ENCODE results near the gene ATP6V1A. TPM values are rescaled to one million over a fixed set of nuclear protein-coding genes. Genes with fewer than 3 reads are reported as not detected.

Gene ATP6V1A
- total RNA-seq, 2 experiments from 2014 or later, result 41.7 to 42.4 TPM

DNA sequence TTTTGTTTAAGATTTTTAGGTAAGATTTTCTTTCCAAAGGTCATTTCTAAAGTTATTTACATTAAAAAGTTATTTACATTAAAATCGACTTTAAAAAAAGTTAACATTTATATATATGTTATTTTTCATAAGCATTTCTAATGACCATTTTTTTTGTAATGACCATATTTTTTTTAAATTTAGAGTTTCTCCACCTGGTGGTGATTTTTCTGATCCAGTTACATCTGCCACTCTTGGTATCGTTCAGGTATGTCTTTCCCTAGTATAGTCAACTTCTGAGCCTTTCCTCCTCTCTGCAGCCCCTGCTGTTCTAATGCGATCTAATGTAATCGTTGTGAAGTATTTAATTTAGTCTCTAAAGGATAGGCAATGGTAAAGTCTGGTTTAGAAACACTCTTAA is 48.9 kb downstream of the ATP6V1A start:
- peaks cover 20% of the 10 kb centered on the region for H3K36me3 Mint-ChIP-seq (ENCODE audit: low read depth)
- POLR2A ChIA-PET, result interaction anchor here (0.6 kb wide), 1 partner anchor 72 kb away, joined by 3 read pairs; no protein-coding TSS in a partner anchor
- H3K4me1 Mint-ChIP-seq, result no peaks in the 10 kb centered on the region
- CTCF ChIA-PET, result no interaction called here
- H3K9me3 Mint-ChIP-seq, result no peaks in the 10 kb centered on the region
- H3K27ac Mint-ChIP-seq, result no peak overlapping the region
- no peak for DNase-seq
- H3K4me3 Mint-ChIP-seq, result no peak overlapping the region
- H3K27me3 Mint-ChIP-seq, result no peaks in the 10 kb centered on the region

DNA sequence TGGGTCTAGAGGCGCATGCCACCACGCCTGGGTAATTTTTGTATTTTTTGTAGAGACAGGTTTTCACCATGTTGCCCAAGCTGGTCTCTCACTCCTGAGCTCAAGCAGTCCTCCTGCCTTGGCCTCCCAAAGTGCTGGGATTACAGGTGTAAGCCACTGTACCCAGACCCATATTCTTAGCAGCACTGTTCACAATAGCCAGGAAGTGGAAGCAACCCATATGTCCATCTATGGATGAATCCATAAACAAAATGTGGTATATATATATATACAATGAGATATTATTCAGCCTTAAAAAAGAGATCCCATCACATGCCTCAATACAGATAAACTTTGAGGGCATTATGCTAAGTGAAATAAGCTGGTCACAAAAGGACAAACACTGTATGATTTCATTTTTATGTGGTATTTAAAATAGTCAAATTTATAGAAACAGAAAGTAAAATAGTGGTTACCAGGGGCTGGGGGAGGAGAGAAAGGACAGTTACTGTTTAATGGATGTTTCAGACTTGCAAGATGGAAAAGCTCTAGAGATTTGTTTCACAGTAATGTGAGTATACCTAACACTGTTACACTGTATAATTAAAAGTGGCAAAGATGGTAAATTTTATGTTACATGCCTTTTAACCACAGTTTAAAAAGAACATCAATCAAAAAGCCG is 56.1 kb downstream of the ATP6V1A start:
- Mint-ChIP-seq H3K4me1 (peaks cover 3% of the 10 kb centered on the region), H3K9me3 (no peaks in the 10 kb centered on the region), H3K4me3 (no peak overlapping the region), H3K36me3 (ENCODE audit: low read depth) (peaks cover 35% of the 10 kb centered on the region), H3K27me3 (no peaks in the 10 kb centered on the region), H3K27ac (no peak overlapping the region)
- DNase-seq, result no peak
- ChIA-PET CTCF (interaction anchor here (1.0 to 1.1 kb wide), 2 partner anchors 34 to 42 kb away, joined by 3 to 4 read pairs; no protein-coding TSS in a partner anchor), POLR2A (no interaction called here)

DNA sequence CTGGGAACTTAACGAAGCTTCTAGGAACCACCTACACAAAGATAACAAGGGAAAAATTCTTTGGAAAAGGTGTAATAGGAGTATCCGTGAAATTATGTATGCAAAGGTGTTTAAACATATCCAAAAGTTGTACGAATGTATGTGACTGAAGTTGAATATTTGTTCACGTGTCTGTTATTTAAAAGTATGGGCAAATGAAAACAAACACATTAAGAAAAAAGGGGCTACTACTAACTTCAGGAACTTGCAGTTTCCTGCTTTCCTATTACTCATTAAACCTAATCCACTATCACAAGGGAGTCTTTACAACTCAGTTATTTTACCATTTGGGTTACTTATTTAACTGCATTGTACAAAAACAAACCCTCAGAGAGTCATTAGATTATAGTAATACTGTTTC is 57.8 kb downstream of the ATP6V1A start:
- ChIA-PET POLR2A (no interaction called here), CTCF (no interaction called here)
- H3K4me3 Mint-ChIP-seq, result no peak overlapping the region
- H3K36me3 Mint-ChIP-seq (ENCODE audit: low read depth), result peaks cover 28% of the 10 kb centered on the region
- DNase-seq, result no peak
- H3K27me3 Mint-ChIP-seq, result no peaks in the 10 kb centered on the region
- H3K27ac Mint-ChIP-seq, result no peak overlapping the region
- H3K4me1 Mint-ChIP-seq, result peaks cover 3% of the 10 kb centered on the region
- H3K9me3 Mint-ChIP-seq, result no peaks in the 10 kb centered on the region

DNA sequence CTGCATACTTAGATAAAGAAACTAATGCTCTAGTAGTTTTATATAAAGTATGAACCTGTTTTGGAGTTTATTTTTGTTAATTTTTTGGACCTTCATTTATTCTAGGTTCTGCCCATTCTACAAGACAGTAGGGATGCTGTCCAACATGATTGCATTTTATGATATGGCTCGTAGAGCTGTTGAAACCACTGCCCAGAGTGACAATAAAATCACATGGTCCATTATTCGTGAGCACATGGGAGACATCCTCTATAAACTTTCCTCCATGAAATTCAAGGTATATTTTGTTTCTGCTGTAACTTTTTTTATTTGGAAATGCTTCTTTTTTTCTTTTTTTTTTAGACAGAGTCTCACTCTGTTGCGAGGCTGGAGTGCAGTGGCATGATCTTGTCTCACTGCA is 58.4 kb downstream of the ATP6V1A start:
- CTCF ChIA-PET, result no interaction called here
- no peaks in the 10 kb centered on the region for H3K9me3 Mint-ChIP-seq
- no peaks in the 10 kb centered on the region for H3K27me3 Mint-ChIP-seq
- H3K36me3 Mint-ChIP-seq (ENCODE audit: low read depth), result peaks cover 27% of the 10 kb centered on the region
- POLR2A ChIA-PET, result no interaction called here
- no peak overlapping the region for H3K27ac Mint-ChIP-seq
- H3K4me1 Mint-ChIP-seq, result peaks cover 3% of the 10 kb centered on the region
- H3K4me3 Mint-ChIP-seq, result no peak overlapping the region
- DNase-seq, result no peak

DNA sequence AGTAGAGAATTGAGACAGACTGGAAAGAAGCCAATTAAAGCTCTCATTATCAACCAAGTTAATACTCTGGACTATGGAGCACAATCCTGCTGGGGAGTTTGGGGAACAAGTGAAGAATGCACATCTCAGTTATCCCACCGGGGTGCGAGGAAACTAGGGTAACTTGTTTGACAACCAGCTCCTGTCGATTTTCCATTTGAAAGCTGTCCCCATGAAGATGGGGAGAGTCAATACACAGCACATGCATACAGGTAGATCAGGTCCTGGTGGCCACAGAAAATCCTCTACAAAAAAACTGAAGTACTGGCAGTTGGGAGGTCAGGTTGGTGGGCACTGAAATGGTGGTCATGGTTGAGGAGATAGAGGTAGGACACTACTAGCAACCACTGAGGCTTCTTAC is 66.0 kb downstream of the ATP6V1A start:
- CTCF ChIA-PET, result no interaction called here
- POLR2A ChIA-PET, result interaction anchor here (0.9 kb wide), 1 partner anchor 66 kb away, joined by 5 read pairs; the partner anchor contains the start of gene ATP6V1A
- no peak overlapping the region for H3K27ac Mint-ChIP-seq
- no peak for DNase-seq
- no peaks in the 10 kb centered on the region for H3K4me1 Mint-ChIP-seq
- no peaks in the 10 kb centered on the region for H3K9me3 Mint-ChIP-seq
- no peak overlapping the region for H3K4me3 Mint-ChIP-seq
- H3K27me3 Mint-ChIP-seq, result no peaks in the 10 kb centered on the region
- H3K36me3 Mint-ChIP-seq (ENCODE audit: low read depth), result peaks cover 15% of the 10 kb centered on the region

DNA sequence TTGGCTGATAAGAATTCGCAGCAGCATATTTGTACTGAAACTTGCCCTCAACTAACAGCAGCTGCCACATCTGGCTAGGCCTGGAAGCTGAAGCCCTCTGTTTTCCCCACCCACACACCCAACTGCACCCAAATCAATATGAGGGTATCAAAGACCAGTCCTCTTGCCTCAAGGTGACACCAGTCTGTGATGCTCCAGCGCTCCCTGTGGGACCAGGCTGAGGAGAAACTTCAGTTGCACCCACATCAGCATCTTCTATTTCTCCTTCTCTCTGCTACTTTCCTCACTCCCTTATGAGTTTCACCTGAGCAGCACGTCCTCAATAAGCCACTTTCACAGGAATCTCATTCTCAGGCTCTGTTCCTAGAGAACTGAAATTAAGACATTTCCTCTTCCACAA is 73.0 kb downstream of the ATP6V1A start:
- no peak for DNase-seq
- no peak overlapping the region for H3K4me3 Mint-ChIP-seq
- H3K27ac Mint-ChIP-seq, result no peak overlapping the region
- CTCF ChIA-PET, result no interaction called here
- H3K36me3 Mint-ChIP-seq (ENCODE audit: low read depth), result no peaks in the 10 kb centered on the region
- POLR2A ChIA-PET, result no interaction called here
- no peaks in the 10 kb centered on the region for H3K4me1 Mint-ChIP-seq
- H3K9me3 Mint-ChIP-seq, result no peaks in the 10 kb centered on the region
- no peaks in the 10 kb centered on the region for H3K27me3 Mint-ChIP-seq

DNA sequence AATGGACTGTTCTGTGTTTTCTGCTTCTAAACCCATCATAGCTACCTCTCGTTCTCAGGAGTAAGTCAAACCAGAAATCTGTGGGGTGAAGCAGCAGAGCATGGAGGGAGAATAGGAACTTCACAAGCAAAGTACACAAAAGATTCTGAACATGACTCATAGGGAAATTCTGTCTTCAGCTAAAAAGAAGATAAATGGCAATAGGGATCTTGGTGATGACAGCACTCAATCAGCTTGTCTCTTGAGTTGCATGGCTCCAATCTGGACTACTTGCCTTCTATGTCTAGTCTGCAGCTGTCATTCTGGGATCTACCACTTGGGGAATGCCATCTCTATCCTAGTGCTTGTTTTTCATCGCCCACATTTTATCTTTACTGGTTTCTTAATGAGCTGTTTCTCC is 78.3 kb downstream of the ATP6V1A start:
- POLR2A ChIA-PET, result no interaction called here
- peaks cover 4% of the 10 kb centered on the region for H3K9me3 Mint-ChIP-seq
- CTCF ChIA-PET, result interaction anchor here (2.4 kb wide), 1 partner anchor 19 kb away, joined by 12 read pairs; no protein-coding TSS in a partner anchor
- no peaks in the 10 kb centered on the region for H3K36me3 Mint-ChIP-seq (ENCODE audit: low read depth)
- H3K4me1 Mint-ChIP-seq, result peaks cover 3% of the 10 kb centered on the region
- DNase-seq, result no peak
- no peak overlapping the region for H3K27ac Mint-ChIP-seq
- no peaks in the 10 kb centered on the region for H3K27me3 Mint-ChIP-seq
- H3K4me3 Mint-ChIP-seq, result no peak overlapping the region

DNA sequence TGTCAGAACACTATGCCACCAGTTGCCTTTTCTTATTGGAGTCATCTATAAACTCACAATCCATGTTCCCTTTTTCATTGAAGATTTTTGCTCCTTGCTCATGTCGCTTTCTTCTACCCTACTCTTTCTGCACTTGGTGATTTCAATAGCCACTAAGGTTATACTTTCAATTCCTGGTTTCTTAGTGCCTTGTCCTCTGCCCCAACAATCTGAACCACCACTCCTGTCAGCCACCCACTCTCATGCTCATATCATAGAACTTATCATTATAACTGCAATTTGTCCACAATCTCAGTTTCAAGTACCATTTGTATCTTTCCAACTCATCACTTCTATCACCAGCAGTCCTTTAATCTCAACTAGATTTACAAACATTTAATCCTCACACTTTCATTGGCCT is 81.8 kb downstream of the ATP6V1A start:
- ChIA-PET CTCF (no interaction called here), POLR2A (no interaction called here)
- Mint-ChIP-seq H3K36me3 (ENCODE audit: low read depth) (peaks cover 3% of the 10 kb centered on the region), H3K9me3 (peaks cover 11% of the 10 kb centered on the region), H3K4me3 (no peak overlapping the region), H3K4me1 (peaks cover 18% of the 10 kb centered on the region), H3K27ac (no peak overlapping the region), H3K27me3 (no peaks in the 10 kb centered on the region)
- no peak for DNase-seq

DNA sequence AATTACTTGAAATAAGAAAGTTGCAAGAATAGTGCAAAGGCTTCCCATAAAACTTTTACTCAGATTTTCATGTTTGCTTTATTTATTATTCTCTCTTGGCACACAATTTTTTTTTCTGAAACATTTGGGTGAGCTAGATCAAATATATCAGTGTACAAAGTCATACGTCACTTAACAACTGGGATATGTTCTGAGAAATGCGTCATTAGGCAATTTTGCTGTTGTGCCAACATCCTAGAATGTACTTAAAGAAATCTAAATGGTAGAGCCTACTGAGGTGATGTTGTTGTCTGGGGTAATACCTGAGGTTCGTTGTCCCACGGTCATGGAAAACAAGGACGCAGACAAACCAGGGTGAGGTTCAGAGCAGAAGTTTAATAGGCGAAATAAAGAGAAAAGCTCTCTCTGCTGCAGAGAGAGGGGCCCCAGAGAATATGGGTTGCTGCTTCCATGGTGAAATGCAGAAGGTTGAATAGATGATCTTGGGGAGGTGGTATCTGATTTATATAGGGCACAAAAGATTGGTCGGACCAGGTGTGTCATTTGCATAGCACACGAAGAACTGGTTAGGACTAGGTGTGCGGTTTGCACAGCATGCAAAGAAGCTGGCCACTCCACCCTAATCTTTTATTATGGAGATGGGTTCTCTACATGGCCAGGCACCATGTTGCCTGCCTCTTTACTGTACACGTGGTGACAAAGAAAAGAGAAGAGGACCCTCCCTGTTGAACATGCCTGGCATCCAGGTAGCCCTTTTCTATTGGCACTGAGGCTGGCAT is 82.9 kb downstream of the ATP6V1A start:
- H3K9me3 Mint-ChIP-seq, result peaks cover 11% of the 10 kb centered on the region
- no peak for DNase-seq
- H3K4me3 Mint-ChIP-seq, result no peak overlapping the region
- peaks cover 18% of the 10 kb centered on the region for H3K4me1 Mint-ChIP-seq
- no peaks in the 10 kb centered on the region for H3K27me3 Mint-ChIP-seq
- ChIA-PET CTCF (interaction anchor here (0.6 kb wide), 1 partner anchor 13 kb away, joined by 3 read pairs; no protein-coding TSS in a partner anchor), POLR2A (no interaction called here)
- no peak overlapping the region for H3K27ac Mint-ChIP-seq
- H3K36me3 Mint-ChIP-seq (ENCODE audit: low read depth), result peaks cover 3% of the 10 kb centered on the region

DNA sequence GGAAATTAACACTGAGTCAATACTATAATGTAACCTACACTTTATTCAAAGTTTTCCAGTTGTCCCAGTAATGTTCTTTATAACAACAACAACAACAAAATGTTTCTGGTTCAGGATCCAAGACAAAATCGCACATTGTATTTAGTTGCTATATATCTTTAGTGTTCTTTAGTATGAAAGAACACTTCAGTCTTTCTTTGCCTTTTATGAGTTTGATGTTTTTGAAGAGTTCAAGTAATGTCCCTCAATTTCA is 84.2 kb downstream of the ATP6V1A start:
- Mint-ChIP-seq H3K36me3 (ENCODE audit: low read depth) (peaks cover 3% of the 10 kb centered on the region), H3K9me3 (peaks cover 11% of the 10 kb centered on the region), H3K4me3 (no peak overlapping the region), H3K27me3 (peaks cover 4% of the 10 kb centered on the region), H3K4me1 (peaks cover 18% of the 10 kb centered on the region), H3K27ac (no peak overlapping the region)
- no peak for DNase-seq
- POLR2A ChIA-PET, result no interaction called here
- CTCF ChIA-PET, result no interaction called here

DNA sequence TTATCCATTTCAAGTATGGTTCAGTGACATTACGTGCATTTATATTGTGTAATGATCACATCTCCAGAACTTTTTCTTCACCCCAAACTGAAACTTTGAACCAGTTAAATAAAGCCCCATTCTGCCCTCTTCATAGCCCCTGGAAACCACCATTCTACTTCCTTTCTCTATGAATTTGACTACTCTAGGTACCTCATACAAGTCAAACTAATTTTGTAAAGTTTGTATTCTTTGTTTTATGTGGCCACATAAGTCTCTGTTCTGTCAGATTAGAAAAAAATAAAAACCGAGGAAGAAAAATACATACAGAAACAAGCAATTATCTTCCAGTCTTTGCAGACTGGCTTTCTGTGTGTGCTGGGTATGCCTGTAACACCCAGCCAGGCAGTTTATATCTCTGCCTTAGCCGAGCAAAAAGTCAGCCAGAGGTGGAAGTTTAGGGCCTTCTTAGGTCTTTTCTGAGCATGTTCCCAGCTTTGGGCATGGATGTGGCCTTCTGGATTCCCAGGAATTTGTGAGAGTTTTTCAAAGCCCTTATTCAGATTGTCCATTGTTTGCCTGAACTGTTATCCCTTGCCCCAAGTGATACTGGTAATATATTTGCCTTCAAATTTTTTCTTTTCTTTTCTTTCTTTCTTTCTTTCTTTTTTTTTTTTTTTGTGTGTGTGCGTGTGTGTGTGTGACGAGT is 85.8 kb downstream of the ATP6V1A start:
- H3K4me1 Mint-ChIP-seq, result peaks cover 18% of the 10 kb centered on the region
- ChIA-PET POLR2A (no interaction called here), CTCF (no interaction called here)
- no peak overlapping the region for H3K4me3 Mint-ChIP-seq
- peaks cover 11% of the 10 kb centered on the region for H3K9me3 Mint-ChIP-seq
- no peak for DNase-seq
- H3K36me3 Mint-ChIP-seq (ENCODE audit: low read depth), result peaks cover 3% of the 10 kb centered on the region
- H3K27ac Mint-ChIP-seq, result no peak overlapping the region
- peaks cover 4% of the 10 kb centered on the region for H3K27me3 Mint-ChIP-seq

DNA sequence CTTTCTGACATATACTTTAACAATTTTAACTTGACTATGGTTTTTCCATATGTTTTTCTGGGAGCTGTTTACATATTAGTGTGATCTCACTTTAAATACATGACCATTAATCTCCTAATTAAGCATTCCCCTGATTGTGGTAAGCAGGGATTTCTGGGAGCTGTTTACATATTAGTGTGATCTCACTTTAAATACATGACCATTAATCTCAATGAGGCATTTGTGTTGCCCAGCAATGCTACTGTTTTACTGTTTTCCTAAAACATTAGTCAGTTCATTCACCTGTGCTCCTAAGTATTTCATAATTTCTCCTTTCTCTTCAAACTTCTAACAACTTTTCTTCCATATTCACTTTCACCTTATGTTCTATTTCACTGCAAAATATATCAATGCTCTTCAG is 88.1 kb downstream of the ATP6V1A start:
- H3K4me1 Mint-ChIP-seq, result peaks cover 21% of the 10 kb centered on the region
- ChIA-PET POLR2A (interaction anchor here (0.7 kb wide), 1 partner anchor 58 kb away, joined by 3 read pairs; no protein-coding TSS in a partner anchor), CTCF (interaction anchor here (0.6 to 1.5 kb wide), 6 partner anchors 10 to 801 kb away, joined by 3 to 5 read pairs (median 3); partner anchors contain the start of gene NAA50)
- peaks cover 4% of the 10 kb centered on the region for H3K27me3 Mint-ChIP-seq
- H3K9me3 Mint-ChIP-seq, result peaks cover 7% of the 10 kb centered on the region
- H3K4me3 Mint-ChIP-seq, result no peak overlapping the region
- no peak overlapping the region for H3K27ac Mint-ChIP-seq
- DNase-seq, result no peak
- H3K36me3 Mint-ChIP-seq (ENCODE audit: low read depth), result peaks cover 3% of the 10 kb centered on the region

DNA sequence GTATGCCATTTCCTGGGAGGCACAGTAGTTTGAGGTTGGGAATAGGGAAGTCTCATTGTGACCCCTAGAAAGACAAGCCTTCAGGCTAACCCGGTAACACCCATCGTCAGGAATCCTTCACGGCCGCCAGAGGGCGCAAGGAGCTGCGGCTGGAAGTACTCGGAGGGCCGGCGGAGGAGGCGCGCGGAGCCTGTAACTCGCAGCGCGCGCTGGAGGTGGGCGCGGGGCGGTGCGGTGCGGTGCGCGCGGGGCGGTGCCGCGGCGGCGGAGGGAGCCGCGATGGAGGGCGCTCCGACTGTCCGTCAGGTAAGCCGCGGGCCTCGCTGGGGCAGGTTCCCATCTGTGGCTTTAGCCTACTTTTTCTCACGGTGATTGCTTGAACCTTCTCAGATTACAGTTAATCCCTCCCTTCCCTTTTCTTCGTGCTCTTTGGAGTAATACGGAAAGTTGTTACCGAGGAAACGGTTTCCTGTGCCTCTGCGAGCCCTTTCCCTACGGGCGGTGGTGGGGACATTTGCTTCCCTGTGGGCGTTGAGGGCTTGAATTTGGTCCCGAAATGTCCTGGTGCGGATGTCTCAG is 91.9 kb downstream of the ATP6V1A start, which contains the start of gene GRAMD1C:
TSS of gene GRAMD1C (plus strand) at position 158 of the 579 bp plus-strand sequence. CDS start at position 280, 122 bp downstream.
- CTCF ChIA-PET, result interaction anchor here (0.6 to 4.0 kb wide), 17 partner anchors 13 to 1767 kb away, joined by 3 to 12 read pairs (median 4); partner anchors contain the start of genes ATP6V1A and NAA50
- Mint-ChIP-seq H3K9me3 (no peaks in the 10 kb centered on the region), H3K4me1 (peaks cover 6% of the 10 kb centered on the region), H3K4me3 (peak within 1 kb of the TSS; percentile 72), H3K27me3 (peaks cover 4% of the 10 kb centered on the region), H3K27ac (no peak within 1 kb of the TSS), H3K36me3 (ENCODE audit: low read depth) (no peaks in the 10 kb centered on the region)
- POLR2A ChIA-PET, result interaction anchor here (0.6 kb wide), 1 partner anchor 116 kb away, joined by 3 read pairs; no protein-coding TSS in a partner anchor
- DNase-seq, result peak; percentile 86
